ENCODE measurements around the gene CATSPER3.

Gene CATSPER3

DNA sequence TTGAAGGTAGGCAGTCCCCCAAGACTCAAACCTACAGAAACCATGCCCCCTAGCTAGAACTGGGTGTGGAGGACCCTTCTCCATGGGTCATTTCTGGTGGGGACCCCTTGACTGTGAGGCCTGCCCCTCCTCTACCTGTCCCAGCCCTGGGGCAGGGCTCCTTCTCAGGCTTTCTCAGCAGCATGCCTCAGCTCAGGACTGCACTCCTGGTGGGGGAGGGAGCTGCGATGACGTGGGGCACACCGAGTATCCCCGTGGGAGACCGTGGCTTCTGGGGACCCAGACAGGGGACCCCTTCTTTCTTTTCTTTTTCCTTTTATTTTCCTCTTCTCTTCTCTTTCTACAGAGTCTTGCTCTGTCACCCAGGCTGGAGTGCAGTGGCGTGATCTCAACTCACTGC, 93.3 kb downstream of the CATSPER3 start:
- H3K27ac ChIP-seq, result no peak overlapping the region

More for the DNA sequence above, 93.3 kb downstream of the CATSPER3 start:
- TF ChIP-seq, protein P1, sequence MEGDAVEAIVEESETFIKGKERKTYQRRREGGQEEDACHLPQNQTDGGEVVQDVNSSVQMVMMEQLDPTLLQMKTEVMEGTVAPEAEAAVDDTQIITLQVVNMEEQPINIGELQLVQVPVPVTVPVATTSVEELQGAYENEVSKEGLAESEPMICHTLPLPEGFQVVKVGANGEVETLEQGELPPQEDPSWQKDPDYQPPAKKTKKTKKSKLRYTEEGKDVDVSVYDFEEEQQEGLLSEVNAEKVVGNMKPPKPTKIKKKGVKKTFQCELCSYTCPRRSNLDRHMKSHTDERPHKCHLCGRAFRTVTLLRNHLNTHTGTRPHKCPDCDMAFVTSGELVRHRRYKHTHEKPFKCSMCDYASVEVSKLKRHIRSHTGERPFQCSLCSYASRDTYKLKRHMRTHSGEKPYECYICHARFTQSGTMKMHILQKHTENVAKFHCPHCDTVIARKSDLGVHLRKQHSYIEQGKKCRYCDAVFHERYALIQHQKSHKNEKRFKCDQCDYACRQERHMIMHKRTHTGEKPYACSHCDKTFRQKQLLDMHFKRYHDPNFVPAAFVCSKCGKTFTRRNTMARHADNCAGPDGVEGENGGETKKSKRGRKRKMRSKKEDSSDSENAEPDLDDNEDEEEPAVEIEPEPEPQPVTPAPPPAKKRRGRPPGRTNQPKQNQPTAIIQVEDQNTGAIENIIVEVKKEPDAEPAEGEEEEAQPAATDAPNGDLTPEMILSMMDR (conservative IDR thresholded peaks at IDR 0.05), result no peak
